IMR-90 (cell line): Measurements from ENCODE around the gene DIP2C. TPM values are rescaled to one million over a fixed set of nuclear protein-coding genes. Genes with fewer than 3 reads are reported as not detected.
"Not testable (repeated sequence)": the region's sequence is repeated elsewhere in the genome, so short reads cannot be mapped to it uniquely, and the experiment has no call there.

Experiments
- ATAC-seq: fragments of 200-7000 bp; cut with Tn5 transposase; 2 replicates; pipeline ENCODE4 v1.9.1; 2020; ENCODE audit warnings: low read depth, mild to moderate bottlenecking, moderate library complexity
- BruUV-seq: library from RNA; stranded (reverse); fragments of 400-500 nt; replicated peaks from 2 replicates; lab custom pipeline; 2021; lab: Mats Ljungman, UMichigan
- CTCF ChIA-PET: fragments of 300-600 bp; formaldehyde crosslinking; extraction: SDS; loops from one replicate; lab custom pipeline; 2021; ENCODE audit warnings: antibody characterized with exemption; lab: Yijun Ruan, JAX
- POLR2A ChIA-PET: fragments of 300-600 bp; sonication (Branson Sonifier 250); formaldehyde crosslinking; loops from one replicate; lab custom pipeline; 2022; ENCODE audit warnings: antibody characterized with exemption; ENCODE audit not compliant: unreplicated experiment; lab: Charles Lee
- DNase-seq: peaks from one replicate; pipeline ENCODE4 v3.0.0; 2013
- H2AFZ ChIP-seq: replicated peaks from 2 replicates; pipeline ENCODE3; 2013; ENCODE audit warnings: low read length, mild to moderate bottlenecking; ENCODE audit not compliant: poor library complexity
- H2AK5ac ChIP-seq: 2 replicates; pipeline ENCODE4 v1.6.1; 2013; ENCODE audit warnings: low read depth, low read length, inconsistent platforms
- H2AK9ac ChIP-seq: replicated peaks from 2 replicates; pipeline ENCODE3; 2013; ENCODE audit warnings: mild to moderate bottlenecking, low read depth, low read length, moderate library complexity; ENCODE audit not compliant: poor library complexity
- H2BK120ac ChIP-seq: 2 replicates; pipeline ENCODE4 v1.6.1; 2013; ENCODE audit warnings: low read depth, low read length, inconsistent platforms
- H2BK15ac ChIP-seq: 3 replicates; pipeline ENCODE4 v1.6.1; 2013; ENCODE audit warnings: low read depth, low read length, inconsistent platforms
- H2BK20ac ChIP-seq: 2 replicates; pipeline ENCODE4 v1.6.1; 2013; ENCODE audit warnings: low read depth, mild to moderate bottlenecking, inconsistent platforms, low read length, moderate library complexity
- H2BK5ac ChIP-seq: 2 replicates; pipeline ENCODE4 v1.6.1; 2013; ENCODE audit warnings: mild to moderate bottlenecking, low read depth, low read length, inconsistent platforms; ENCODE audit not compliant: poor library complexity, severe bottlenecking
- H3K14ac ChIP-seq: replicated peaks from 2 replicates; pipeline ENCODE4 v1.6.1; 2013; ENCODE audit warnings: low read depth, low read length, inconsistent platforms
- H3K18ac ChIP-seq: 2 replicates; pipeline ENCODE4 v1.6.1; 2013; ENCODE audit warnings: low read depth, low read length, control low read depth
- H3K23ac ChIP-seq: 2 replicates; pipeline ENCODE4 v1.6.1; 2013; ENCODE audit warnings: low read depth, low read length, inconsistent platforms
- H3K27ac ChIP-seq: 2 replicates; pipeline ENCODE4 v1.5.1; 2013; ENCODE audit warnings: mild to moderate bottlenecking, control low read depth, low read length; ENCODE audit not compliant: insufficient read depth
- H3K27me3 ChIP-seq: 2 replicates; pipeline ENCODE4 v1.6.1; 2013; ENCODE audit warnings: low read length; ENCODE audit not compliant: control insufficient read depth, insufficient read depth
- H3K36me3 ChIP-seq: 2 replicates; pipeline ENCODE4 v1.6.1; 2013; ENCODE audit warnings: low read length, mixed read lengths; ENCODE audit not compliant: control insufficient read depth, insufficient read depth
- H3K4ac ChIP-seq: 2 replicates; pipeline ENCODE4 v1.6.1; 2013; ENCODE audit warnings: low read depth, low read length, inconsistent platforms
- H3K4me1 ChIP-seq: 2 replicates; pipeline ENCODE4 v1.6.1; 2013; ENCODE audit warnings: low read length, mixed read lengths; ENCODE audit not compliant: control insufficient read depth, insufficient read depth
- H3K4me2 ChIP-seq: 2 replicates; pipeline ENCODE4 v1.6.1; 2013; ENCODE audit warnings: low read depth, mild to moderate bottlenecking, control low read depth, low read length, moderate library complexity
- H3K4me3 ChIP-seq: 2 replicates; pipeline ENCODE4 v1.5.1; 2013; ENCODE audit warnings: low read depth, mild to moderate bottlenecking, control low read depth, low read length, moderate library complexity; ENCODE audit not compliant: insufficient read depth
- H3K56ac ChIP-seq: 2 replicates; pipeline ENCODE4 v1.6.1; 2013; ENCODE audit warnings: low read length, inconsistent platforms; ENCODE audit not compliant: insufficient read depth; ENCODE audit errors: extremely low read depth
- H3K79me1 ChIP-seq, 2 experiments: 2 replicates each; pipeline ENCODE4 v1.6.1; 2013; ENCODE audit warnings: low read length in 2 of 2, inconsistent platforms in 1 of 2, low read depth in 1 of 2
- H3K9ac ChIP-seq: 2 replicates; pipeline ENCODE4 v1.6.1; 2013; ENCODE audit warnings: low read depth, low read length, control low read depth
- H3K9me1 ChIP-seq: 2 replicates; pipeline ENCODE4 v1.6.1; 2013; ENCODE audit warnings: low read length, inconsistent platforms; ENCODE audit not compliant: insufficient read depth
- H3K9me3 ChIP-seq: 2 replicates; pipeline ENCODE4 v1.6.1; 2013; ENCODE audit warnings: low read length; ENCODE audit not compliant: control insufficient read depth, insufficient read depth
- H4K20me1 ChIP-seq: 2 replicates; pipeline ENCODE4 v1.6.1; 2013; ENCODE audit warnings: low read length, inconsistent platforms; ENCODE audit not compliant: insufficient read depth
- H4K5ac ChIP-seq: 2 replicates; pipeline ENCODE4 v1.6.1; 2013; ENCODE audit warnings: mild to moderate bottlenecking, low read depth, low read length, control low read depth
- H4K8ac ChIP-seq, 2 experiments: 2 replicates each; pipeline ENCODE4 v1.6.1; 2013; ENCODE audit warnings: low read depth in 2 of 2, low read length in 2 of 2, control low read depth in 1 of 2, inconsistent platforms in 1 of 2
- H4K91ac ChIP-seq: 2 replicates; pipeline ENCODE4 v1.6.1; 2013; ENCODE audit warnings: low read depth, low read length, inconsistent platforms; ENCODE audit not compliant: insufficient read depth
- WGBS, 2 experiments: methylation state at CpG; one replicate each; pipeline versions ENCODE4 v1.1.5 to v1.1.7; 2013; ENCODE audit warnings: missing lambda C conversion rate in 2 of 2; ENCODE audit not compliant: insufficient read length in 1 of 2; ENCODE audit errors: extremely low coverage in 2 of 2; 5-methylcytosine and 5-hydroxymethylcytosine counted together
- dilution Hi-C: fragments of 300-500 bp; cut with HindIII; formaldehyde crosslinking; loops from one replicate; pipeline ENCODE4 v1.14.3; 2018; ENCODE audit warnings: low sequenced_read_pairs; ENCODE audit not compliant: unreplicated experiment
- in situ Hi-C: fragments of 300-500 bp; cut with MboI; formaldehyde crosslinking; loops from 3 replicates; pipeline ENCODE4 v1.14.3; 2019; ENCODE audit warnings: low sequenced_read_pairs, inconsistent platforms, mixed read lengths
- intact Hi-C: fragments of 100-400 bp; cut with micrococcal nuclease; formaldehyde crosslinking; loops from 2 replicates; pipeline ENCODE4 v1.10.0; 2022
- polyA plus RNA-seq, 3 experiments: library from polyadenylated mRNA; depleted of rRNA; stranded (reverse); fragments of >200 nt; gene quantifications; 2 replicates each; pipeline ENCODE4 v1.2.3, GENCODE V29; 2012; ENCODE audit warnings: low replicate concordance in 1 of 3
- total RNA-seq: library from RNA; depleted of rRNA; stranded (reverse); fragments of >200 nt; gene quantifications from 2 replicates; pipeline ENCODE4 v1.2.3, GENCODE V29; 2012

DIP2C gene
- total and polyA plus RNA-seq, 2 of the 4 experiments (the other 2 are of a cell fraction) = 8.6 to 17.3 TPM

GRCh38 chr10:368107-368506 is 321.4 kb downstream of the DIP2C start:
- CTCF ChIA-PET, H3K4me3 ChIP-seq, H3K9me3 ChIP-seq, dilution Hi-C loops, POLR2A ChIA-PET, H3K4ac ChIP-seq, H2BK15ac ChIP-seq, H3K23ac ChIP-seq, H4K8ac ChIP-seq, H3K18ac ChIP-seq, H2AK5ac ChIP-seq, H2BK5ac ChIP-seq, H3K27ac ChIP-seq, H3K27me3 ChIP-seq, H2AK9ac ChIP-seq, BruUV-seq, H4K20me1 ChIP-seq, H3K4me2 ChIP-seq, H2BK20ac ChIP-seq, H3K9ac ChIP-seq, H2BK120ac ChIP-seq, H4K5ac ChIP-seq, ATAC-seq, in situ Hi-C loops, H3K14ac ChIP-seq, H3K56ac ChIP-seq, H2AFZ ChIP-seq, H4K91ac ChIP-seq, DNase-seq, intact Hi-C loops: not testable (repeated sequence)
- H3K79me1 ChIP-seq = peaks cover 15 to 40% of the 10 kb centered on the region in 2 experiments
- peaks cover 39% of the 10 kb centered on the region for H3K36me3 ChIP-seq
- peaks cover 24% of the 10 kb centered on the region for H3K4me1 ChIP-seq
- H3K9me1 ChIP-seq = peaks cover 23% of the 10 kb centered on the region
- 100% methylated on average over 1 of the region's 16 CpGs; no CpG with 5 or more reads in 1 of the 2 experiments for WGBS, 2 experiments
